ENCODE measurements around the gene EIF4A2. TPM values are rescaled to one million over a fixed set of nuclear protein-coding genes. Genes with fewer than 3 reads are reported as not detected.

Gene EIF4A2
- total RNA-seq, 1 donor from 2014 or later: 375 TPM

GRCh38 chr3:186784820-186785494, 1.6 kb downstream of the EIF4A2 start:
- H3K36me3 ChIP-seq: peaks cover 0 to 54% of the 10 kb centered on the region in 2 donors
- peaks cover 51% of the 10 kb centered on the region for H3K4me1 ChIP-seq
- no peak for TF ChIP-seq POLR2A (IDR thresholded peaks at IDR 0.05)
- TF ChIP-seq POLR2AphosphoS5 (IDR thresholded peaks at IDR 0.05; ENCODE audit: insufficient read depth in 1 of 2, low read depth in 1 of 2): no peak
- no peak for TF ChIP-seq CTCF (IDR thresholded peaks at IDR 0.05)
- peak overlapping the region; percentile 99 for H3K27ac ChIP-seq
- H3K27me3 ChIP-seq: no peaks in the 10 kb centered on the region
- no peak for DNase-seq (ENCODE audit: extremely low spot score in 2 of 2)
- H3K4me3 ChIP-seq: peak overlapping the region; percentile 60 to 76
- intact Hi-C loops (cut with DNase I): loop anchor here (5.0 kb wide), 1 partner anchor 848 kb away; the partner anchor contains the start of gene TRA2B
- H3K9me3 ChIP-seq: no peaks in the 10 kb centered on the region

DNA sequence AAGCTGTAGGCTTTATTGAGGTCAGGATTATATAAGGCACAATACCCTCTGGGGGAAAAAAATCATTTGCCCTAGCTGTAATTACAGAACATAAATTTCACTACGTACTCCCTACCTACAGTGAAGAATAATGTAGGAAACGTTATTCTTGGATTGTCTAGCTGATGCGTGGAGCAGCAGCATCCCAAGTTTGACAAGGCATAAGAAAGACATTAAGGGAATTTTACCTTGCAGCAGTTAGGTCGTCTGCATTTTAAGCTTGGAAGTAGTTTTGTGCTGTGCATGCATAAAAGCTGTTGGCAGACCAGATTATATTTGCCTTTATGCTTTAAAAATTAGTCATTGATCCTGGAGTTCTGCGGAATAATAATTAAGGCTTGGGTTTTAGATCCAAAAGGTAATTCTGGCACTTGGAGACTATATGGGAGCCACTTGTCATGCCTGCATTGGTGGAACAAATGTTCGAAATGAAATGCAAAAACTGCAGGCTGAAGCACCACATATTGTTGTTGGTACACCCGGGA, 2.2 kb downstream of the EIF4A2 start:
- no peak for TF ChIP-seq POLR2AphosphoS5 (IDR thresholded peaks at IDR 0.05; ENCODE audit: insufficient read depth in 1 of 2, low read depth in 1 of 2)
- no peak for TF ChIP-seq POLR2A (IDR thresholded peaks at IDR 0.05)
- no peak for TF ChIP-seq CTCF (IDR thresholded peaks at IDR 0.05)
- Histone ChIP-seq H3K27ac (no peak overlapping the region), H3K9me3 (no peaks in the 10 kb centered on the region), H3K36me3 (peaks cover 0 to 60% of the 10 kb centered on the region in 2 donors), H3K27me3 (no peaks in the 10 kb centered on the region), H3K4me1 (peaks cover 51% of the 10 kb centered on the region), H3K4me3 (peak overlapping the region; percentile 60 to 76)
- no peak for DNase-seq (ENCODE audit: extremely low spot score in 2 of 2)
- intact Hi-C loops (cut with DNase I): no loop called here

- no peak for TF ChIP-seq POLR2AphosphoS5 (IDR thresholded peaks at IDR 0.05; ENCODE audit: insufficient read depth in 1 of 2, low read depth in 1 of 2)
- no peak for TF ChIP-seq POLR2A (IDR thresholded peaks at IDR 0.05)
- no peak for TF ChIP-seq CTCF (IDR thresholded peaks at IDR 0.05)
- Histone ChIP-seq H3K36me3 (peaks cover 0 to 66% of the 10 kb centered on the region in 2 donors), H3K27me3 (no peaks in the 10 kb centered on the region), H3K9me3 (no peaks in the 10 kb centered on the region), H3K4me3 (peak overlapping the region in 1 of 2 donors; percentile 11), H3K27ac (no peak overlapping the region), H3K4me1 (peaks cover 51% of the 10 kb centered on the region)
- no peak for DNase-seq (ENCODE audit: extremely low spot score in 2 of 2)
- intact Hi-C loops (cut with DNase I): no loop called here
Measured at GRCh38 chr3:186786922-186787321, 3.5 kb downstream of the EIF4A2 start.

DNA sequence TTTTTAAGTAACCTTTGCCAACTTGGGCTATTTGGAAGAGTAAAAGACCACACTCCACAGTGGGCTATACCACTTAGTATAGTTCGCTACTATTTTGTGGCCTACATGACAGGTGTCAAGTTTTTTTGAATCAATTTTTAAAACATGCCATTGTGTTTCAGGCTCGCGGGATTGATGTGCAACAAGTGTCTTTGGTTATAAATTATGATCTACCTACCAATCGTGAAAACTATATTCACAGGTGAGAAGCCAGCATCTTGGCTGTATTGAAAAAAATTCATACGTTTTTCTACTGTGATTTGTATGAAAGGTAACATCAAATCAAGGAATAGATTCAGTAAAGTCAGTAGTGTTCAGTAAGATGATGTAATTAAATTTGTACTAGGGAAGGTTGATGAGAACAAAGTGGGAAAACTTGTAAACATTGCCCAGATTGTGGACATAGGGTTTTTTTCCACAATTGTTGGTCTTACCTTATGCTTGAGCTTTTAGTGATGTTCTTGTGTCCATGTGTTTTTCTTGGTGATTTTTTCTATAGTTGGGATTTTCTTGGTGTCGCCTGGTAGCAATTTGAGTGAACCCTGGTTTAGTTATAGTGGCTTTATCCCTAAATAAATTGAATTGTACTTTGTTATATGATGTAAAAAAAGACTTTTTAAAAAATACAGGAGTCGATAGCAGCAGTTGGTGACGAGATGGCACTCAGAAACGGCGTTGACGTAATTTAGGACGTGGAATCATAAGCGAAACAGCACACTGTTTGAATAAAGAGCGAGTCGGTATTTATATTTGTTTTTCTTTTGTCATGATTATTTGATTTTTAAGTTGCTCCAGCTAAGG, 4.5 kb downstream of the EIF4A2 start:
- peaks cover 45% of the 10 kb centered on the region for H3K4me1 ChIP-seq
- no peak for DNase-seq (ENCODE audit: extremely low spot score in 2 of 2)
- no peak overlapping the region for H3K27ac ChIP-seq
- H3K36me3 ChIP-seq: peaks cover 0 to 70% of the 10 kb centered on the region in 2 donors
- TF ChIP-seq CTCF (IDR thresholded peaks at IDR 0.05) (no peak), POLR2A (IDR thresholded peaks at IDR 0.05) (no peak), POLR2AphosphoS5 (IDR thresholded peaks at IDR 0.05; ENCODE audit: insufficient read depth in 1 of 2, low read depth in 1 of 2) (no peak)
- H3K4me3 ChIP-seq: no peak overlapping the region
- H3K27me3 ChIP-seq: no peaks in the 10 kb centered on the region
- intact Hi-C loops (cut with DNase I): no loop called here
- H3K9me3 ChIP-seq: no peaks in the 10 kb centered on the region
